Fibroblast of lung (primary cell): ENCODE measurements around the gene HUNK. TPM values are rescaled to one million over a fixed set of nuclear protein-coding genes. Genes with fewer than 3 reads are reported as not detected.

Experiments
- DNase-seq, 2 donors: peaks; one replicate each; pipeline versions ENCODE4 v3.0.0 to v3.0.0-alpha.2; 2010; ENCODE audit warnings: low read depth in 2 of 2
- H2AFZ ChIP-seq: 2 replicates; pipeline ENCODE4 v1.5.1; 2012; ENCODE audit warnings: low read length, control low read depth, inconsistent platforms
- H3K27ac ChIP-seq: 2 replicates; pipeline ENCODE4 v1.5.1; 2011; ENCODE audit warnings: low read length, control low read depth; ENCODE audit not compliant: insufficient read depth
- H3K27me3 ChIP-seq: 2 replicates; pipeline ENCODE4 v1.5.1; 2011; ENCODE audit warnings: mild to moderate bottlenecking, low read length; ENCODE audit not compliant: control insufficient read depth, insufficient read depth
- H3K36me3 ChIP-seq: 2 replicates; pipeline ENCODE4 v1.5.1; 2011; ENCODE audit warnings: low read length; ENCODE audit not compliant: control insufficient read depth, insufficient read depth
- H3K4me1 ChIP-seq: 2 replicates; pipeline ENCODE4 v1.5.1; 2011; ENCODE audit warnings: low read length; ENCODE audit not compliant: control insufficient read depth, insufficient read depth; ENCODE audit errors: extremely low read depth
- H3K4me2 ChIP-seq: 2 replicates; pipeline ENCODE4 v1.5.1; 2011; ENCODE audit warnings: low read length, control low read depth; ENCODE audit not compliant: insufficient read depth; ENCODE audit errors: extremely low read depth
- H3K4me3 ChIP-seq, 4 experiments: fragments of 200-600 bp in 1 of 4; sonication (generic) in 1 of 4; replicated peaks in 1 of 4; 2 replicates each; pipeline ENCODE4 v1.5.1; 2011 to 2016; ENCODE audit warnings: low read length in 4 of 4, low read depth in 3 of 4, mild to moderate bottlenecking in 3 of 4, control low read depth in 2 of 4, inconsistent platforms in 1 of 4, mixed read lengths in 1 of 4; ENCODE audit not compliant: insufficient read depth in 1 of 4; ENCODE audit errors: control extremely low read depth in 1 of 4
- H3K79me2 ChIP-seq: 2 replicates; pipeline ENCODE4 v1.5.1; 2012; ENCODE audit warnings: mild to moderate bottlenecking, low read length, inconsistent platforms; ENCODE audit not compliant: control insufficient read depth, insufficient read depth
- H3K9ac ChIP-seq: 2 replicates; pipeline ENCODE4 v1.5.1; 2011; ENCODE audit warnings: mild to moderate bottlenecking, low read length, control low read depth; ENCODE audit not compliant: insufficient read depth
- H3K9me3 ChIP-seq: 2 replicates; pipeline ENCODE4 v1.5.1; 2012; ENCODE audit warnings: low read depth, low read length; ENCODE audit not compliant: control insufficient read depth, insufficient read depth
- H4K20me1 ChIP-seq: 2 replicates; pipeline ENCODE4 v1.5.1; 2011; ENCODE audit warnings: low read length; ENCODE audit not compliant: control insufficient read depth, insufficient read depth; ENCODE audit errors: extremely low read depth
- EZH2 ChIP-seq: IDR thresholded peaks from 2 replicates; pipeline ENCODE4 v1.5.1; 2012; ENCODE audit warnings: low read length, control low read depth, mild to moderate bottlenecking; ENCODE audit errors: missing control alignments
- polyA plus RNA-seq, 2 donors: library from polyadenylated mRNA; depleted of rRNA in 1 of 2; stranded (reverse) in 1 of 2; unstranded in 1 of 2; fragments of >200 nt; gene quantifications; 2 replicates each; pipeline ENCODE4 v1.2.1, GENCODE V29; 2011 to 2012; ENCODE audit warnings: missing spikeins in 1 of 2
- total RNA-seq: library from RNA; depleted of rRNA; stranded (reverse); fragments of >200 nt; gene quantifications from 2 replicates; pipeline ENCODE4 v1.2.1, GENCODE V29; 2014
- TF ChIP-seq, protein P1 (sequence below), 2 donors: IDR thresholded peaks in 1 of 2; conservative IDR thresholded peaks in 1 of 2; 1 replicate in 1 of 2; 2 replicates in 1 of 2; pipeline ENCODE4 v1.5.1; 2011 to 2012; ENCODE audit warnings: low read length in 2 of 2, control low read depth in 1 of 2, inconsistent platforms in 1 of 2, low read depth in 1 of 2, mild to moderate bottlenecking in 1 of 2

Gene HUNK
- total and polyA plus RNA-seq, 2 donors (not counting 1 experiment from before 2014, with no cell fraction given), result 0.09 to 0.33 TPM

- H3K4me2 ChIP-seq, result no peak overlapping the region
- H3K36me3 ChIP-seq, result no peaks in the 10 kb centered on the region
- no peaks in the 10 kb centered on the region for H3K79me2 ChIP-seq
- H3K9me3 ChIP-seq, result no peaks in the 10 kb centered on the region
- H3K27ac ChIP-seq, result no peak overlapping the region
- no peaks in the 10 kb centered on the region for H3K27me3 ChIP-seq
- H3K4me1 ChIP-seq, result no peaks in the 10 kb centered on the region
- no peaks in the 10 kb centered on the region for H4K20me1 ChIP-seq
- no peak overlapping the region for H3K4me3 ChIP-seq
- H2AFZ ChIP-seq, result no peak overlapping the region
- H3K9ac ChIP-seq, result no peak overlapping the region
- TF ChIP-seq EZH2, result no peak
- TF ChIP-seq, protein P1, sequence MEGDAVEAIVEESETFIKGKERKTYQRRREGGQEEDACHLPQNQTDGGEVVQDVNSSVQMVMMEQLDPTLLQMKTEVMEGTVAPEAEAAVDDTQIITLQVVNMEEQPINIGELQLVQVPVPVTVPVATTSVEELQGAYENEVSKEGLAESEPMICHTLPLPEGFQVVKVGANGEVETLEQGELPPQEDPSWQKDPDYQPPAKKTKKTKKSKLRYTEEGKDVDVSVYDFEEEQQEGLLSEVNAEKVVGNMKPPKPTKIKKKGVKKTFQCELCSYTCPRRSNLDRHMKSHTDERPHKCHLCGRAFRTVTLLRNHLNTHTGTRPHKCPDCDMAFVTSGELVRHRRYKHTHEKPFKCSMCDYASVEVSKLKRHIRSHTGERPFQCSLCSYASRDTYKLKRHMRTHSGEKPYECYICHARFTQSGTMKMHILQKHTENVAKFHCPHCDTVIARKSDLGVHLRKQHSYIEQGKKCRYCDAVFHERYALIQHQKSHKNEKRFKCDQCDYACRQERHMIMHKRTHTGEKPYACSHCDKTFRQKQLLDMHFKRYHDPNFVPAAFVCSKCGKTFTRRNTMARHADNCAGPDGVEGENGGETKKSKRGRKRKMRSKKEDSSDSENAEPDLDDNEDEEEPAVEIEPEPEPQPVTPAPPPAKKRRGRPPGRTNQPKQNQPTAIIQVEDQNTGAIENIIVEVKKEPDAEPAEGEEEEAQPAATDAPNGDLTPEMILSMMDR (conservative IDR thresholded peaks at IDR 0.05 in 1 of 2, IDR thresholded peaks at IDR 0.05 in 1 of 2; ENCODE audit: low read depth in 1 of 2, low read length in 2 of 2), result no peak
- DNase-seq, result no peak
These were observed 50.1 kb downstream of the HUNK start for GRCh38 chr21:31922881-31923280.

DNA sequence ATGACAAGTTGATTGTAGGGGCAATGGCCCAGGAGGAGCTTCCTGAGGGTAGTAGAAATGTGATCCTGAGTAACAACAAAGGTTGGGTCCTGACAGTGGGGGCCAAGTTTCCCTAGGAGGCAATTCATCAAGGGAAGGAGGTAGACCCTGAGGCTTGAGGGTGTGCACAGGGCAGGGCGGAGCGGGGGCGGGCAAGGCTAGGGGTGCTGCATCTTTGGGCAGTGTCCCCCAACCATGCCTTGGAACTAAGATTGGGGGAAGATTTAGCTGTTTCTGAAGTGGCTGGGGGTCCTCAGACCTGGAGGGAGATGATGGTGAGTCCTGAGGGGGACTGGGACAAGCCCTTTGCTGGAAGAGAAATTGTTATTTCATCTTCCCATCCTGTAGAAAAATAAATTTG is 50.9 kb downstream of the HUNK start:
- H4K20me1 ChIP-seq, result no peaks in the 10 kb centered on the region
- H3K4me1 ChIP-seq, result no peaks in the 10 kb centered on the region
- H2AFZ ChIP-seq, result no peak overlapping the region
- no peak overlapping the region for H3K4me3 ChIP-seq
- DNase-seq, result no peak
- H3K27me3 ChIP-seq, result no peaks in the 10 kb centered on the region
- TF ChIP-seq, protein P1 (conservative IDR thresholded peaks at IDR 0.05 in 1 of 2, IDR thresholded peaks at IDR 0.05 in 1 of 2; ENCODE audit: low read depth in 1 of 2, low read length in 2 of 2), result no peak
- no peak for TF ChIP-seq EZH2
- no peak overlapping the region for H3K9ac ChIP-seq
- H3K4me2 ChIP-seq, result no peak overlapping the region
- no peaks in the 10 kb centered on the region for H3K36me3 ChIP-seq
- no peak overlapping the region for H3K27ac ChIP-seq
- no peaks in the 10 kb centered on the region for H3K9me3 ChIP-seq
- no peaks in the 10 kb centered on the region for H3K79me2 ChIP-seq

DNA sequence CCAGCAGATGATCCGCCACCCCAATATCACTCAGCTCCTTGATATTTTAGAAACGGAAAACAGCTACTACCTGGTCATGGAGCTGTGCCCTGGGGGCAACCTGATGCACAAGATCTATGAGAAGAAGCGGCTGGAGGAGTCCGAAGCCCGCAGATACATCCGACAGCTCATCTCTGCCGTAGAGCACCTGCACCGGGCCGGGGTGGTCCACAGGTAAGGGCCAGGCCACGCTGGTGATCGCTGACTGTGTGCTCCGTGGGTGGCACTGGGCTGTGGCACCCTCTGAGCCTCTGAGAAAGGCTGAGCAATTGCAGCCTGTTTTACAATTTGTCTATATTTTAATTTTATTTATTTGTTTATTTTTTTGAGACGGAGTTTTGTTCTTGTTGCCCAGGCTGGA is 51.7 kb downstream of the HUNK start:
- H2AFZ ChIP-seq, result no peak overlapping the region
- no peak for TF ChIP-seq EZH2
- TF ChIP-seq, protein P1 (conservative IDR thresholded peaks at IDR 0.05 in 1 of 2, IDR thresholded peaks at IDR 0.05 in 1 of 2; ENCODE audit: low read depth in 1 of 2, low read length in 2 of 2), result no peak
- H4K20me1 ChIP-seq, result no peaks in the 10 kb centered on the region
- no peaks in the 10 kb centered on the region for H3K4me1 ChIP-seq
- no peaks in the 10 kb centered on the region for H3K27me3 ChIP-seq
- no peak overlapping the region for H3K9ac ChIP-seq
- no peak overlapping the region for H3K4me3 ChIP-seq
- H3K4me2 ChIP-seq, result no peak overlapping the region
- H3K27ac ChIP-seq, result no peak overlapping the region
- H3K9me3 ChIP-seq, result no peaks in the 10 kb centered on the region
- no peaks in the 10 kb centered on the region for H3K79me2 ChIP-seq
- H3K36me3 ChIP-seq, result no peaks in the 10 kb centered on the region
- DNase-seq, result no peak
